DMS79 treated with DMSO at 0.1 percent for 48 hours (cell line): ENCODE results near the gene NPHP4.

ENCODE experiments used
- DNase-seq: peaks from one replicate; lab custom pipeline; 2025; lab: John Stamatoyannopoulos, UW

NPHP4 gene

GRCh38 chr1:5989731-5990271 is 2.4 kb downstream of the NPHP4 start:
- DNase-seq, result no peak

GRCh38 chr1:5989286-5989605 is 3.0 kb downstream of the NPHP4 start:
- no peak for DNase-seq

GRCh38 chr1:5988596-5989285 is 3.5 kb downstream of the NPHP4 start:
- DNase-seq, result no peak

- DNase-seq, result peak; percentile 38
These were observed 6.2 kb downstream of the NPHP4 start for GRCh38 chr1:5986018-5986417.

GRCh38 chr1:5985250-5985649 is 7.0 kb downstream of the NPHP4 start:
- DNase-seq, result no peak

- DNase-seq, result no peak
These were observed 8.7 kb downstream of the NPHP4 start for GRCh38 chr1:5983361-5984103.

GRCh38 chr1:5982868-5983267 is 9.4 kb downstream of the NPHP4 start:
- DNase-seq, result no peak

GRCh38 chr1:5982276-5982675 is 9.9 kb downstream of the NPHP4 start:
- DNase-seq, result no peak

GRCh38 chr1:5981009-5981380 is 11.2 kb downstream of the NPHP4 start:
- DNase-seq, result no peak

GRCh38 chr1:5980314-5981008 is 11.8 kb downstream of the NPHP4 start:
- DNase-seq, result no peak

GRCh38 chr1:5979536-5980313 is 12.5 kb downstream of the NPHP4 start:
- no peak for DNase-seq

- DNase-seq, result no peak
These were observed 13.8 kb downstream of the NPHP4 start for GRCh38 chr1:5978452-5978851.

- no peak for DNase-seq
These were observed 14.5 kb downstream of the NPHP4 start for GRCh38 chr1:5977494-5978444.

- DNase-seq, result no peak
These were observed 15.3 kb downstream of the NPHP4 start for GRCh38 chr1:5976726-5977493.

- no peak for DNase-seq
These were observed 16.0 kb downstream of the NPHP4 start for GRCh38 chr1:5976231-5976630.

- peak; percentile 58 for DNase-seq
These were observed 16.9 kb downstream of the NPHP4 start for GRCh38 chr1:5975133-5975880.

- DNase-seq, result no peak
These were observed 17.6 kb downstream of the NPHP4 start for GRCh38 chr1:5974631-5975030.

- no peak for DNase-seq
These were observed 18.5 kb downstream of the NPHP4 start for GRCh38 chr1:5973771-5974170.

GRCh38 chr1:5972198-5972520 is 20.1 kb downstream of the NPHP4 start:
- no peak for DNase-seq
